Measurements from ENCODE around the gene NRCAM.

NRCAM gene

DNA sequence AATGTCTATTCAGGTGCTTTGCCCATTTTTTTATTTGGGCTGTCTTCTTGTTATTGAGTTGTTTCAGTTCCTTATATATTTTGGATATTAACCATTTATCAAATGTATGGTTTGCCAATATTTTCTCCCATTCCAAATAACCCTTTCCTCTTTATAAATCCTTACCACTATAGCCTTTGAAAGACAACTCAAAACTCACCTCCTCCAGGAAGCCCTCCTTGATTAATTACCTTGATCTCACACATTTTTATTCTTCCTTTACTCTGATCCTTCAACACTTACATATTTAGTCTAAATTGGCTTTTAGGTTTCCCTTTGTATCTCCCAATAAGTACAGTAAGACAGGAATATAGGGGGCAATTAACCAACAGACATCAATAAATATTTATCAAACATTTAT, 42.9 kb downstream of the NRCAM start:
- Histone ChIP-seq H3K4me3 (ENCODE audit: low read length) (no peak overlapping the region), H3K9ac (ENCODE audit: low read length) (no peak overlapping the region), H3K79me2 (ENCODE audit: low read length) (peaks cover 88% of the 10 kb centered on the region), H3K36me3 (replicated peaks; ENCODE audit: low read depth, low read length) (peaks cover 30% of the 10 kb centered on the region), H3K4me1 (ENCODE audit: low read length) (peaks cover 34% of the 10 kb centered on the region), H4K20me1 (ENCODE audit: insufficient read depth, low read length) (peaks cover 63% of the 10 kb centered on the region), H3K4me2 (ENCODE audit: low read length) (no peak overlapping the region), H2AFZ (ENCODE audit: low read depth, low read length) (no peak overlapping the region), H3K27me3 (ENCODE audit: low read depth, low read length) (no peaks in the 10 kb centered on the region), H3K27ac (ENCODE audit: low read length) (no peak overlapping the region), H3K9me3 (ENCODE audit: insufficient read depth, low read length) (no peaks in the 10 kb centered on the region)
- TF ChIP-seq, protein P1, sequence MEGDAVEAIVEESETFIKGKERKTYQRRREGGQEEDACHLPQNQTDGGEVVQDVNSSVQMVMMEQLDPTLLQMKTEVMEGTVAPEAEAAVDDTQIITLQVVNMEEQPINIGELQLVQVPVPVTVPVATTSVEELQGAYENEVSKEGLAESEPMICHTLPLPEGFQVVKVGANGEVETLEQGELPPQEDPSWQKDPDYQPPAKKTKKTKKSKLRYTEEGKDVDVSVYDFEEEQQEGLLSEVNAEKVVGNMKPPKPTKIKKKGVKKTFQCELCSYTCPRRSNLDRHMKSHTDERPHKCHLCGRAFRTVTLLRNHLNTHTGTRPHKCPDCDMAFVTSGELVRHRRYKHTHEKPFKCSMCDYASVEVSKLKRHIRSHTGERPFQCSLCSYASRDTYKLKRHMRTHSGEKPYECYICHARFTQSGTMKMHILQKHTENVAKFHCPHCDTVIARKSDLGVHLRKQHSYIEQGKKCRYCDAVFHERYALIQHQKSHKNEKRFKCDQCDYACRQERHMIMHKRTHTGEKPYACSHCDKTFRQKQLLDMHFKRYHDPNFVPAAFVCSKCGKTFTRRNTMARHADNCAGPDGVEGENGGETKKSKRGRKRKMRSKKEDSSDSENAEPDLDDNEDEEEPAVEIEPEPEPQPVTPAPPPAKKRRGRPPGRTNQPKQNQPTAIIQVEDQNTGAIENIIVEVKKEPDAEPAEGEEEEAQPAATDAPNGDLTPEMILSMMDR (IDR thresholded peaks at IDR 0.05; ENCODE audit: low read depth, low read length): no peak
- TF ChIP-seq EZH2phosphoT487 (IDR thresholded peaks at IDR 0.05; ENCODE audit: low read depth): no peak

DNA sequence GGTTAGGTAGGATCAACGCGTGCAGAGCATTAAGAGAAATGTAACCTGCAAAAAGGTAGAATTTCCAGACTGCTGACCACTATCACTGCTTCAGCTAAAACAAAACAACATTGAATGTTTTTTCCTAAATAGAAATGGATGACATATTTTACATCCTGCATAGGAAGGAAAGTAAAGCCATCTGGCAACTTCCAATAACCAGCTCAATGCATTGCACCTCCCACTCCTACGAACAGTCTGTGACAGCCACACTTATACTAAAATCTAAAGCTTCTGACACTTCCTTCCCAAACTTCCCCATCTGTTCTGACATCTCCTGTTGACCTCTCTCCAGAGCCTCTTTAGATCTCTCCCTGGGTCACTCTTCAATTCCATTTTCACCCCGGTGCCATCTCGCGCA, 47.1 kb downstream of the NRCAM start:
- Histone ChIP-seq H3K79me2 (ENCODE audit: low read length) (peaks cover 84% of the 10 kb centered on the region), H3K27me3 (ENCODE audit: low read depth, low read length) (no peaks in the 10 kb centered on the region), H3K9me3 (ENCODE audit: insufficient read depth, low read length) (no peaks in the 10 kb centered on the region), H3K9ac (ENCODE audit: low read length) (no peak overlapping the region), H3K4me3 (ENCODE audit: low read length) (no peak overlapping the region), H4K20me1 (ENCODE audit: insufficient read depth, low read length) (peaks cover 50% of the 10 kb centered on the region), H3K36me3 (replicated peaks; ENCODE audit: low read depth, low read length) (peaks cover 12% of the 10 kb centered on the region), H3K4me1 (ENCODE audit: low read length) (peaks cover 5% of the 10 kb centered on the region), H3K27ac (ENCODE audit: low read length) (no peak overlapping the region), H3K4me2 (ENCODE audit: low read length) (no peak overlapping the region), H2AFZ (ENCODE audit: low read depth, low read length) (no peak overlapping the region)
- TF ChIP-seq, protein P1 (IDR thresholded peaks at IDR 0.05; ENCODE audit: low read depth, low read length): no peak
- no peak for TF ChIP-seq EZH2phosphoT487 (IDR thresholded peaks at IDR 0.05; ENCODE audit: low read depth)

DNA sequence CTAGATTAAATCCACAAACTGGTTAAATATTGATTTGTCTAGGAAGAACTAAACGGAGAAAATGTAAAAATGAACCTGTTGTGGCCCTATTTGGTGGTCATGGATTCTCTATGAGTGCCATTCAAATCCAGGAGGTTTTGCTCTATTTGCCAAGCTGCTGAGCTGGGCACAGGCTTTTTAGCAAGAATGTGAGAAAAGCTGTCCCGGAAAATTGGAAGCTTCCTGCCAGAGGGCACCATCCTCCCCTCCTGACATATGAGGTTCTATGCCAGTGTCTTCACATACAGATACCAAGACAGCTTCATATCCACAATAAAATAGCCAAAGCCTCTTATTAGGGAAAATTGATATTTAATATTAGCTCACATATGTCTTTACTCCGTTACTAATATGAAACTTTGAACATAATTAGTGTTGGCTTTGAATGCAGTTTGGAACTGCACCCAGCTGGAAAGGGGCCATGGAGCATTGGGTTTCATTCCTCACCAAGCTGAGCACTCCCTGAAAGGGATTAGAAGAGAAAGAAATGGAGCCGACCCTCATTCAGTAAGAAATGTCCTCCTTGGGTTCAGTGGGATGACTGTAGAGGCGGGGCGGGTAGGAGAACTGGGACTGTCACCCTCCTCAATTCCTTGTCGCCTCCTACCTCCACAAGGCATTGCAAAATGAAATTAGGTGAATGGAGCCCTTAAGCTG, 47.8 kb downstream of the NRCAM start:
- Histone ChIP-seq H3K27me3 (ENCODE audit: low read depth, low read length) (no peaks in the 10 kb centered on the region), H3K36me3 (replicated peaks; ENCODE audit: low read depth, low read length) (peaks cover 7% of the 10 kb centered on the region), H3K9me3 (ENCODE audit: insufficient read depth, low read length) (no peaks in the 10 kb centered on the region), H3K9ac (ENCODE audit: low read length) (no peak overlapping the region), H3K79me2 (ENCODE audit: low read length) (peaks cover 84% of the 10 kb centered on the region), H3K4me1 (ENCODE audit: low read length) (peaks cover 12% of the 10 kb centered on the region), H3K4me2 (ENCODE audit: low read length) (no peak overlapping the region), H2AFZ (ENCODE audit: low read depth, low read length) (no peak overlapping the region), H3K27ac (ENCODE audit: low read length) (no peak overlapping the region), H3K4me3 (ENCODE audit: low read length) (no peak overlapping the region), H4K20me1 (ENCODE audit: insufficient read depth, low read length) (peaks cover 45% of the 10 kb centered on the region)
- TF ChIP-seq EZH2phosphoT487 (IDR thresholded peaks at IDR 0.05; ENCODE audit: low read depth): no peak
- TF ChIP-seq, protein P1 (IDR thresholded peaks at IDR 0.05; ENCODE audit: low read depth, low read length): no peak

DNA sequence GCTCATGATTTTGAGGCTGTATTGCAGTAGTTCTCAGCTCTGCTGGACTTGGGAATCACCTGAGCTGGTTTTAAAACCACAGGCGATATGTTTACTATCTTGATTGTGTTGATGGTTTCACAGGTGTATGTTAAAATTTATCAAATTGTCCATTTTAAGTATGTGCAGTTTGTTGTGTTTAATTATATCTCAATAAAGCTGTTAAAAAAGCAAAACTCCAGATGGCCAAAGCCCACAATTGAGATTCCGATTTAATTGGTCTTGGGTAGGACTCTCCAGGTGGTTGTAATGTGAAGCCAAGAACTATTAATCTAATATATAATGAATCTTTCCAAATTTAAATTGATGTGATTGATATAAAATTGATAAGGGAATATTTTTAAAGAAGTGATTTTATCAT, 48.6 kb downstream of the NRCAM start:
- H3K9me3 ChIP-seq (ENCODE audit: insufficient read depth, low read length): no peaks in the 10 kb centered on the region
- peaks cover 20% of the 10 kb centered on the region for H3K4me1 ChIP-seq (ENCODE audit: low read length)
- peaks cover 47% of the 10 kb centered on the region for H4K20me1 ChIP-seq (ENCODE audit: insufficient read depth, low read length)
- H3K27ac ChIP-seq (ENCODE audit: low read length): no peak overlapping the region
- H3K4me3 ChIP-seq (ENCODE audit: low read length): no peak overlapping the region
- no peak overlapping the region for H3K9ac ChIP-seq (ENCODE audit: low read length)
- H3K27me3 ChIP-seq (ENCODE audit: low read depth, low read length): no peaks in the 10 kb centered on the region
- no peak overlapping the region for H3K4me2 ChIP-seq (ENCODE audit: low read length)
- H2AFZ ChIP-seq (ENCODE audit: low read depth, low read length): no peak overlapping the region
- no peak for TF ChIP-seq EZH2phosphoT487 (IDR thresholded peaks at IDR 0.05; ENCODE audit: low read depth)
- peaks cover 84% of the 10 kb centered on the region for H3K79me2 ChIP-seq (ENCODE audit: low read length)
- no peaks in the 10 kb centered on the region for H3K36me3 ChIP-seq (replicated peaks; ENCODE audit: low read depth, low read length)

All from OCI-LY3 (cell line).